Measurements from ENCODE around the gene OVAAL. TPM values are rescaled to one million over a fixed set of nuclear protein-coding genes. Genes with fewer than 3 reads are reported as not detected.
"Not testable (repeated sequence)": the region's sequence is repeated elsewhere in the genome, so short reads cannot be mapped to it uniquely, and the experiment has no call there.

OVAAL gene
- total RNA-seq, 2 donors from 2014 or later = 0.44 to 0.53 TPM

- ATAC-seq = no peak
- intact Hi-C loops (cut with DNase I) = loop anchor here (5.0 to 10.0 kb wide), 2 partner anchors 97 to 99 kb away; partner anchors contain the start of gene XPR1 (in 2 of the 2)
- DNase-seq = no peak
Observed at GRCh38 chr1:180535418-180535999, 23.3 kb upstream of the OVAAL start.

DNA sequence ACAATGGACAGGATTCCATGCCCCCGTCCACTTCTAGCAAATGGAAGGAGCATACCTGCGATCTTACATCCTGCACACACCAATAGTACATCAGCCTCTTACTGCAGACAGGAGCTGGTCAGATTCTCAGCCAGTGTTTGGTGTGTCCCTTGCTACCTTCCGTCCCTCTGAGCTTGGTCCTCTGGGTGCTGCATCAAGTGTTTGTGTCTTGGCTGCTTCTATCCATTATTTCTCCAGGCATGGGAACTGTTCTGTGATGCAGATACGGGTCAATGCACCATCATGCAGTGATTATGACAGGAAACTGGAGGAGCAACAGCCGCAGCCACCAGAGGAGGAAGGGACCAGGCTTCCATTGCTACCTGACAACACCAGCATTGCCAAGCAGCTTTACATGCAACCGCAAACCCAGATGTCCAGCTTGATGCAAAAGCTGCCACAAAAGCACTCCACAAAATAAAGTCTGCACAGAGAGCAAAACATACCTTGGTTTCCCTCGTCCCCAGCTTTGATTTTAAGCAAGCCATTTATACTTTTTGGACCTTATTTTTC lies 21.9 kb upstream of the OVAAL start:
- no peak for ATAC-seq
- DNase-seq = no peak
- intact Hi-C loops (cut with DNase I) = loop anchor here (5.0 to 10.0 kb wide), 2 partner anchors 95 to 98 kb away; partner anchors contain the start of gene XPR1 (in 2 of the 2)

DNA sequence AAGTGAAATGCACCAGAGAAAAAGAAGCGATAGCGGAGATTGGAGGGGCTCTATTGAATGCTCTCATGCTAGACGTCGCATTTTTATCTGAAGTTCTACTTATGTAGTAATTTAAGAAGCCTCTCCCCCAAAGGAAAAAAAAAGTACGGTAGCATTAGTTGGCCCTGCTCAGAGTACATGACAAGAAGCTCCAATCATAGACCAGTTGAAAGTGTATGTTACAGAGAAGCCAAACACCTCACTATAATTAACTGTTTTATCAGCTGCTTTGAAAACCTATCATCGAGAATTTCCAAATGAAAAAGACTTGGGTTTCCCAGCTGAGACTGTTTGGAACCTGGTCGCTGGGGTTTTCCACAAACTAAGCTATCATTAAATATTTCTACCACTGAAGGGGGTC lies 19.6 kb upstream of the OVAAL start:
- no peak for DNase-seq
- intact Hi-C loops (cut with DNase I) = loop anchor here (5.0 to 10.0 kb wide), 2 partner anchors 93 to 96 kb away; partner anchors contain the start of gene XPR1 (in 2 of the 2)
- peak in 1 of 2 donors; percentile 52 for ATAC-seq

GRCh38 chr1:180540697-180541594 lies 17.8 kb upstream of the OVAAL start:
- DNase-seq (peak; percentile 43), ATAC-seq (peak; percentile 21 to 71)
- intact Hi-C loops (cut with DNase I) = no loop called here

DNA sequence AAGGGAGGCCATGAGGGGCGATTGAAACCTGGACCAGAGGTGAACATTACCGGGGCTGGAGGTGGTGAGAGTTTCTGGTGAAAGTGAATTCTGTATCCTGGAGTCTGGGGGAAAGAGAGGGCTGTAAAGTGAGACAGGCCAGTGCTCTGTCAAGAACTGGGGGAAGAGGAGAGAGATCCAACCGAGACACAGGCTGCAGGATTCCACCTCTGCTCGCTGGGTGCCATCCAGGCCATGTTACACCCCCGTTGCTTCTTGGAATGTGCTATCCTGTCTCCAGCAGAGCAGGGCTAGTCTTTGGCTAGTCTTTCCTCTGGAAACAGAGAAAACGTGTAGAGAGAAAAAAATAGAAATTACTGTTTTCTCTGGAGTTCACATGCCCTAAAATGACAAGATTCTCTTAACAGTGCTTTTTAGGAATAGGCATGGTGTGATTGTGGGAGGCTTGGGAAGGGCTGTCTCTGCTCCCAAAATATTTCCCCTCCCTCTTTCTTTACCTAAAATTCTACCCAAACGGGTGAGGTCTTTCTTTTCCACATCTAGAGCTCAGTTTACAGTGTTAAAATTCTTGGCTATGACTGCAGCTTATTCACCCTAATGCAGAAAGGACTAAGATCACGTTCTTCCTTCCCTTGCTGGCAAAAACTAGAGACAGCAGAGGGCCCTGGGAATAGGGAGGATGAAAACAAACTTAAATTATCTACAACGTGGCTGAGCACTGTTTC lies 16.5 kb upstream of the OVAAL start:
- ATAC-seq (peak in 1 of 2 donors; percentile 40), DNase-seq (no peak)
- intact Hi-C loops (cut with DNase I) = no loop called here

GRCh38 chr1:180542838-180543145 lies 16.0 kb upstream of the OVAAL start:
- ATAC-seq (peak in 1 of 2 donors; percentile 68), DNase-seq (no peak)
- intact Hi-C loops (cut with DNase I) = no loop called here

DNA sequence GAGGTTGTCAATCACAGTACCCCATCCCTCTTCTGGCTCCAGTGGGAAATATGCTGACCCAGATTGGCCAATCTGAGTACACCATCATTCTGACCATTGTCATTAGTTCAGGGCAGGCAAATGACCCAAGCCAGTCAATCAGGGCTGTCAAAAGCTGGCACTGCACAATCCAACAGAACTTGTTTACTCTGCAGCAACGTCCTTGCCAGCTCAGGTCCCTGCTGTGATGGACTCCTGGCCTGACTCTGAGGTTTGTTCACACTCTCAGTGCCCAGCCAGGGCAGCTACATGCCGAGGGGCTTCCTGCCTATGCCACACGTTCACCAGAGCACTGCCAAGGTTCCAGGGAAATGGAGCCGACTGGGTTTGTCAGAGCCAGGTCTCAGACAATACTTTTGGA lies 14.7 kb upstream of the OVAAL start:
- no peak for ATAC-seq
- intact Hi-C loops (cut with DNase I) = no loop called here
- no peak for DNase-seq

DNA sequence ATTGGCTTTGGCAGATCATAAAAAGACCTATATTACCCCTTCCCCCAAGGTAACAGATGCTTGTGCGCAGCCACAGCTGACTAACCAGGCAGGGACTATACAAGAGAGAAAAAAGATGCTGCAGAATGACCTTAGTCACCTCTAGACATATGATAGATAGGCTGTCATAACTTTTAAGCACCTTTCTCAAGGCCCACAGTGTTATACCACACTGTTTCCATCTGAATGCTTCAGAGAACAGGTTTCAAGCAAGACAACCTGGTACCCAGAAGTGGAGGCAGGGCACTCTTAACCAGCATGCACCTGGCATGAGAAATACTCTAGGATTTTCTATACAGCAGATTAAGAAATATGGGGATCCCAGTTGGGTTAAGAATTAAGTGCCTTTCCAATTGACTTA lies 12.8 kb upstream of the OVAAL start:
- DNase-seq (no peak), ATAC-seq (no peak)
- intact Hi-C loops (cut with DNase I) = no loop called here

- ATAC-seq (no peak), DNase-seq (no peak)
- intact Hi-C loops (cut with DNase I) = no loop called here
Observed at GRCh38 chr1:180548686-180549317, 10.0 kb upstream of the OVAAL start.

GRCh38 chr1:180549770-180550169 lies 9.0 kb upstream of the OVAAL start:
- intact Hi-C loops (cut with DNase I) = not testable (repeated sequence)

GRCh38 chr1:180550241-180550640 lies 8.5 kb upstream of the OVAAL start:
- DNase-seq (no peak), ATAC-seq (no peak)
- intact Hi-C loops (cut with DNase I) = no loop called here

More at GRCh38 chr1:180549770-180550169, 9.0 kb upstream of the OVAAL start:
- not testable (repeated sequence) for DNase-seq, ATAC-seq

DNA sequence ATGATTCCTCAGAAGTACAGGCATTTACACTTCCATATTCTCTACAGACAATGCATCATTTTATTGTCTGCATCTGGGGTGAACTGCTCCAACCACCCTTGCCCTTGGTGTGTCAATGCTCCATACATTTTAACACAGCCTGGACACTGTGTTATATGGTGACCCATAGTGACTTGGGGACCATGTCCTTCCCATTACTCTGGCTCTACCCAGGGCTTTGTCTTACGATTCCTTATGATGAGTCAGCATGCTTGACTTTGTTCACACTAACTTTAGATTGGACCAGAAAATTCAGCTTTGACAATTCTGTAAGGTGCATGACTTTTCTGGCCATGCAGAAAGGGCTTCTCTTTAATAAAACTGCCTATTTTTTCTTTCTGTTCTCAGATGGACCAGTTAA lies 6.8 kb upstream of the OVAAL start:
- DNase-seq = no peak
- intact Hi-C loops (cut with DNase I) = no loop called here
- ATAC-seq = no peak

DNA sequence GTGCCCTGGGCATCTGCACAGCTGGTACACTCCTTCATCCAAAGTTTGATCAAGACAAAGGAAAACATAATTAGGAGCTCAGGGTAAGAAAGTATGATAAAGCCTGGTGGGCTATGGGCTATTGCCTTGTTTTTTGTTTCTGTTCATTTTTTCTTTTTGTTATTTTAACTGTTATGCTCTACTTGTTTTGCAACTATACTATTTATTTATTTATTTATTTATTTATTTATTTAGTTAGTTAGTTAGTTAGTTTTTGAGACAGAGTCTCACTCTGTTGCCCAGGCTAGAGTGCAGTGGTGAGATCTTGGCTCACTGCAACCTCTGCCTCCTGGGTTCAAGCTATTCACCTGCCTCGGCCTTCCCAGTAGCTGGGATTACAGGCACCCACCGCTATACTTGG lies 5.7 kb upstream of the OVAAL start:
- DNase-seq; intact Hi-C loops (cut with DNase I); ATAC-seq: not testable (repeated sequence)

DNA sequence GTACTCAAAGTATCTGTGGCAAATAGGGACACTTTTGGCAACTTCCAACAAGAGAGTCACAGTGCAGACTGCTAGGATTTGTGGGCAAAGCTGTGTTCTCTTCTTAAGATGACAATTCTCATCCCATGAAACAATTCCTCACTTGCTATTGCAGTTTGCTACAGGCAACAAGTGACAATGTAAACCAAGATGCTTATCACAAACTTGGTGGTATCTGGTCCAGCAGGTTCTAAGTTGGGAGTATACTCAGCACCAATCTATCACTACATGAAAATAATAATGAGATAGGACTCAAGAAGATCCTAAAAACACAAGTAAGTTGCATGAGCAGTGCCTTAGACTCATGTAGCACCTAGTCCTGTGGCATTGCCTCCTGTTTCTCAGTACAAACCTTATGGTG lies 3.4 kb upstream of the OVAAL start:
- intact Hi-C loops (cut with DNase I) = no loop called here

DNA sequence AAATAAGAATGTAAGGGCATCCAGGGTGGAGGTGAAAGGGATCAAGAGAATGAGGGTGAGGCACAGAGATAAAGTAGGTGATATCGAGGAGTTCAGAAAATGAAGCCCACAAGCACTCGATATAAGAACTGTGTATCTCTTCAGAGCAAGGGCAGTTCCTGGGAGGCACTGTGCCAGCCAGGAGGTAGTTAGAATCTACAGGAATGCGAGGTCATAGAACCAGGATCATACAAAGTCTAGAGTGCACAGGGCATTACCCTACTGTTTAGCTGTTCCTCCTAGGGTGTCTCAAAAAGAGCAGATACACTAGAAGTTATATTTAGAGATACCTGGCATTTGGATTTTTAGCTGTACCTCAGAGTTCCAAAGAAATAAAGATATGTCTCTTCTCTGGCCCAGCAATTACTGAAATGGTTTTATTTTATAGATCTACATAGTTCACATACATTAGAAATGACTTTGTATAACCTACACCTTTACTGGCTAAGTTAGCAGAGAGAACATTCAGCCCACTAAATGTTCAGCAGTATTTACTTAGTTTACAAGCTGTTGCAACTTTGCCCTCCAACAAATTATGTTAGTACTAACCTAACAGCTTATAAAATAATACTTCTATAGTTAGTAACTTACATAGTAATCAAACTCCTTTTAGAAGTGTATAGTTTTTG lies 1.6 kb downstream of the OVAAL start:
- intact Hi-C loops (cut with DNase I) = no loop called here
- ATAC-seq (peak in 1 of 2 donors; percentile 17), DNase-seq (no peak)

More for the DNA sequence above, 3.4 kb upstream of the OVAAL start:
- no peak for ATAC-seq
- no peak for DNase-seq

GRCh38 chr1:180560868-180561600 lies 2.3 kb downstream of the OVAAL start:
- ATAC-seq (peak; percentile 38 to 75), DNase-seq (no peak)
- intact Hi-C loops (cut with DNase I) = no loop called here

GRCh38 chr1:180562640-180563025 lies 3.9 kb downstream of the OVAAL start:
- intact Hi-C loops (cut with DNase I) = no loop called here

More at GRCh38 chr1:180562640-180563025, 3.9 kb downstream of the OVAAL start:
- no peak for DNase-seq
- peak; percentile 39 to 63 for ATAC-seq

All from left cardiac atrium (tissue), 4 donors.